Suprapubic skin (tissue), 4 donors: ENCODE data around the gene SLC12A1. TPM values are rescaled to one million over a fixed set of nuclear protein-coding genes. Genes with fewer than 3 reads are reported as not detected.

Source experiments
- DNase-seq, 2 donors: peaks; one replicate each; pipeline ENCODE4 v3.0.0-alpha.2; 2019; ENCODE audit warnings: low spot score in 2 of 2
- H3K27ac ChIP-seq: fragments of 200-600 bp; sonication (generic); one replicate; pipeline ENCODE4 v1.5.1; 2019
- H3K27me3 ChIP-seq: fragments of 200-600 bp; sonication (generic); one replicate; pipeline ENCODE4 v1.5.1; 2019
- H3K36me3 ChIP-seq: fragments of 200-600 bp; sonication (generic); one replicate; pipeline ENCODE4 v1.5.1; 2019
- H3K4me1 ChIP-seq: fragments of 200-600 bp; sonication (generic); one replicate; pipeline ENCODE4 v1.5.1; 2019
- H3K4me3 ChIP-seq: fragments of 200-600 bp; sonication (generic); one replicate; pipeline ENCODE4 v1.5.1; 2019; ENCODE audit warnings: mild to moderate bottlenecking
- H3K9me3 ChIP-seq: fragments of 200-600 bp; sonication (generic); one replicate; pipeline ENCODE4 v1.5.1; 2019
- CTCF ChIP-seq, 2 donors: fragments of 200-600 bp in 1 of 2; fragments of 450-650 bp in 1 of 2; sonication (generic) in 1 of 2; IDR thresholded peaks; one replicate each; pipeline ENCODE4 v1.5.1; 2016 to 2019; ENCODE audit warnings: antibody characterized with exemption in 2 of 2, mild to moderate bottlenecking in 1 of 2, moderate library complexity in 1 of 2
- EP300 ChIP-seq: sonication (generic); formaldehyde crosslinking; IDR thresholded peaks from one replicate; pipeline ENCODE4 v1.6.1; 2017; ENCODE audit warnings: antibody characterized with exemption
- POLR2A ChIP-seq, 2 donors: fragments of 450-650 bp; IDR thresholded peaks; one replicate each; pipeline ENCODE4 v1.6.1; 2017; ENCODE audit warnings: antibody characterized with exemption in 2 of 2, mild to moderate bottlenecking in 2 of 2, moderate library complexity in 2 of 2
- POLR2AphosphoS5 ChIP-seq, 3 donors: sonication (generic); formaldehyde crosslinking; IDR thresholded peaks; one replicate each; pipeline ENCODE4 v1.6.1; 2017; ENCODE audit warnings: antibody characterized with exemption in 3 of 3
- WGBS: methylation state at CpG from one replicate; pipeline ENCODE4 v1.1.5; 2018; 5-methylcytosine and 5-hydroxymethylcytosine counted together
- total RNA-seq, 4 donors: library from RNA; depleted of rRNA; stranded (reverse); fragments of >200 nt; gene quantifications; one replicate each; pipeline ENCODE4 v1.1.0, GENCODE V29; 2016

Gene SLC12A1
- total RNA-seq, 4 donors from 2014 or later: not detected

GRCh38 chr15:48334260-48334659 lies 128.2 kb downstream of the SLC12A1 start:
- Histone ChIP-seq H3K4me3 (no peak overlapping the region), H3K36me3 (peaks cover 44% of the 10 kb centered on the region), H3K4me1 (peaks cover 18% of the 10 kb centered on the region), H3K27me3 (no peaks in the 10 kb centered on the region), H3K27ac (no peak overlapping the region), H3K9me3 (no peaks in the 10 kb centered on the region)
- no peak for DNase-seq
- 80% methylated on average over 2 of the region's 2 CpGs for WGBS
- TF ChIP-seq POLR2A (IDR thresholded peaks at IDR 0.05) (no peak), POLR2AphosphoS5 (IDR thresholded peaks at IDR 0.05) (no peak)

GRCh38 chr15:48336940-48337339 lies 130.8 kb downstream of the SLC12A1 start:
- H3K9me3 ChIP-seq: no peaks in the 10 kb centered on the region

GRCh38 chr15:48337607-48338006 lies 131.5 kb downstream of the SLC12A1 start:
- Histone ChIP-seq H3K27me3 (no peaks in the 10 kb centered on the region), H3K9me3 (no peaks in the 10 kb centered on the region), H3K4me1 (peaks cover 3% of the 10 kb centered on the region), H3K4me3 (no peak overlapping the region), H3K36me3 (peaks cover 66% of the 10 kb centered on the region), H3K27ac (no peak overlapping the region)
- DNase-seq: no peak
- WGBS: 39% methylated on average over 1 of the region's 1 CpG
- TF ChIP-seq EP300 (no peak), POLR2AphosphoS5 (IDR thresholded peaks at IDR 0.05) (no peak), POLR2A (IDR thresholded peaks at IDR 0.05) (no peak), CTCF (IDR thresholded peaks at IDR 0.05) (no peak)

More at GRCh38 chr15:48336940-48337339, 130.8 kb downstream of the SLC12A1 start:
- no peaks in the 10 kb centered on the region for H3K27me3 ChIP-seq
- WGBS: 87% methylated on average over 2 of the region's 2 CpGs
- H3K4me1 ChIP-seq: peaks cover 10% of the 10 kb centered on the region
- no peak overlapping the region for H3K27ac ChIP-seq
- no peak for TF ChIP-seq EP300
- peak in 1 of 2 donors; percentile 11 for TF ChIP-seq CTCF (IDR thresholded peaks at IDR 0.05)
- TF ChIP-seq POLR2A (IDR thresholded peaks at IDR 0.05): no peak
- no peak for TF ChIP-seq POLR2AphosphoS5 (IDR thresholded peaks at IDR 0.05)
- peaks cover 59% of the 10 kb centered on the region for H3K36me3 ChIP-seq
- DNase-seq: no peak
- no peak overlapping the region for H3K4me3 ChIP-seq

- TF ChIP-seq POLR2AphosphoS5 (IDR thresholded peaks at IDR 0.05) (no peak), CTCF (IDR thresholded peaks at IDR 0.05) (no peak), POLR2A (IDR thresholded peaks at IDR 0.05) (no peak), EP300 (no peak)
- 77% methylated on average over 4 of the region's 4 CpGs for WGBS
- Histone ChIP-seq H3K27me3 (no peaks in the 10 kb centered on the region), H3K4me1 (no peaks in the 10 kb centered on the region), H3K4me3 (no peak overlapping the region), H3K36me3 (peaks cover 66% of the 10 kb centered on the region), H3K9me3 (no peaks in the 10 kb centered on the region), H3K27ac (no peak overlapping the region)
- no peak for DNase-seq
Measured at GRCh38 chr15:48340111-48340510, 134.0 kb downstream of the SLC12A1 start.

GRCh38 chr15:48343865-48344264 lies 137.8 kb downstream of the SLC12A1 start:
- DNase-seq: no peak
- Histone ChIP-seq H3K27ac (no peak overlapping the region), H3K4me1 (no peaks in the 10 kb centered on the region), H3K27me3 (no peaks in the 10 kb centered on the region), H3K4me3 (no peak overlapping the region), H3K9me3 (no peaks in the 10 kb centered on the region), H3K36me3 (peaks cover 36% of the 10 kb centered on the region)
- WGBS: 89% methylated on average over 6 of the region's 6 CpGs
- TF ChIP-seq EP300 (no peak), POLR2A (IDR thresholded peaks at IDR 0.05) (no peak), POLR2AphosphoS5 (IDR thresholded peaks at IDR 0.05) (no peak), CTCF (IDR thresholded peaks at IDR 0.05) (no peak)

- H3K9me3 ChIP-seq: no peaks in the 10 kb centered on the region
- H3K4me1 ChIP-seq: no peaks in the 10 kb centered on the region
- DNase-seq: no peak
- TF ChIP-seq EP300 (no peak), POLR2AphosphoS5 (IDR thresholded peaks at IDR 0.05) (no peak), POLR2A (IDR thresholded peaks at IDR 0.05) (no peak), CTCF (IDR thresholded peaks at IDR 0.05) (no peak)
- H3K36me3 ChIP-seq: peaks cover 29% of the 10 kb centered on the region
- H3K27me3 ChIP-seq: no peaks in the 10 kb centered on the region
- H3K27ac ChIP-seq: no peak overlapping the region
- no peak overlapping the region for H3K4me3 ChIP-seq
Measured at GRCh38 chr15:48345516-48345915, 139.4 kb downstream of the SLC12A1 start.
